H7 (cell line): ENCODE results near the gene OXT. TPM values are rescaled to one million over a fixed set of nuclear protein-coding genes. Genes with fewer than 3 reads are reported as not detected.
A peak's percentile ranks its signal among the peaks of the same experiment; 100 is the strongest.
"Not testable (repeated sequence)": the region's sequence is repeated elsewhere in the genome, so short reads cannot be mapped to it uniquely, and the experiment has no call there.

Experiments
- DNase-seq: peaks from one replicate; pipeline ENCODE4 v3.0.0; 2012
- H3K27me3 ChIP-seq: 2 replicates; pipeline ENCODE4 v1.6.0; 2011; ENCODE audit warnings: mild to moderate bottlenecking, low read length; ENCODE audit not compliant: control insufficient read depth, insufficient read depth
- H3K36me3 ChIP-seq: replicated peaks from 2 replicates; pipeline ENCODE4 v1.5.1; 2011; ENCODE audit warnings: low read length; ENCODE audit not compliant: control insufficient read depth, insufficient read depth
- H3K4me3 ChIP-seq: 2 replicates; pipeline ENCODE4 v1.5.1; 2011; ENCODE audit warnings: low read depth, mild to moderate bottlenecking, control low read depth, low read length, moderate library complexity; ENCODE audit not compliant: insufficient read depth
- total RNA-seq: library from RNA; depleted of rRNA; stranded (reverse); fragments of >200 nt; shearing (Covaris generic); gene quantifications from 2 replicates; pipeline ENCODE4 v1.2.3, GENCODE V29; 2014

The OXT gene
- total RNA-seq, 1 experiment from 2014 or later, result 1.5 TPM

GRCh38 chr20:3106185-3106584, 34.8 kb downstream of the OXT start:
- Histone ChIP-seq H3K27me3 (no peaks in the 10 kb centered on the region), H3K36me3 (no peaks in the 10 kb centered on the region), H3K4me3 (no peak overlapping the region)
- DNase-seq, result no peak

GRCh38 chr20:3106658-3107463, 35.4 kb downstream of the OXT start:
- peak; percentile 76 for DNase-seq
- no peak overlapping the region for H3K4me3 ChIP-seq
- H3K36me3 ChIP-seq, result no peaks in the 10 kb centered on the region
- H3K27me3 ChIP-seq, result no peaks in the 10 kb centered on the region

- no peaks in the 10 kb centered on the region for H3K27me3 ChIP-seq
- DNase-seq, result no peak
- no peak overlapping the region for H3K4me3 ChIP-seq
- no peaks in the 10 kb centered on the region for H3K36me3 ChIP-seq
These were observed 36.1 kb downstream of the OXT start for GRCh38 chr20:3107464-3108025.

GRCh38 chr20:3109350-3110302, 38.2 kb downstream of the OXT start:
- Histone ChIP-seq H3K36me3 (no peaks in the 10 kb centered on the region), H3K27me3 (no peaks in the 10 kb centered on the region), H3K4me3 (no peak overlapping the region)
- peak; percentile 28 for DNase-seq

GRCh38 chr20:3111507-3111906, 40.1 kb downstream of the OXT start:
- Histone ChIP-seq H3K4me3 (no peak overlapping the region), H3K36me3 (no peaks in the 10 kb centered on the region), H3K27me3 (no peaks in the 10 kb centered on the region)
- peak; percentile 15 for DNase-seq

- DNase-seq, result no peak
- H3K27me3 ChIP-seq, result no peaks in the 10 kb centered on the region
- H3K36me3 ChIP-seq, result no peaks in the 10 kb centered on the region
- H3K4me3 ChIP-seq, result no peak overlapping the region
These were observed 40.6 kb downstream of the OXT start for GRCh38 chr20:3111995-3112394.

GRCh38 chr20:3115190-3116107, 44.0 kb downstream of the OXT start:
- peak; percentile 93 for DNase-seq
- Histone ChIP-seq H3K27me3 (no peaks in the 10 kb centered on the region), H3K4me3 (no peak overlapping the region), H3K36me3 (no peaks in the 10 kb centered on the region)

GRCh38 chr20:3116341-3116740, 44.9 kb downstream of the OXT start:
- DNase-seq, result no peak
- Histone ChIP-seq H3K4me3 (no peak overlapping the region), H3K36me3 (no peaks in the 10 kb centered on the region), H3K27me3 (no peaks in the 10 kb centered on the region)

GRCh38 chr20:3117839-3118379, 46.5 kb downstream of the OXT start:
- DNase-seq, result peak; percentile 64
- not testable (repeated sequence) for H3K27me3 ChIP-seq, H3K36me3 ChIP-seq, H3K4me3 ChIP-seq

- no peak for DNase-seq
- no peaks in the 10 kb centered on the region for H3K27me3 ChIP-seq
- H3K4me3 ChIP-seq, result no peak overlapping the region
These were observed 47.6 kb downstream of the OXT start for GRCh38 chr20:3119044-3119443.

GRCh38 chr20:3121271-3121911, 50.0 kb downstream of the OXT start:
- no peaks in the 10 kb centered on the region for H3K27me3 ChIP-seq
- H3K36me3 ChIP-seq, result peaks cover 11% of the 10 kb centered on the region
- no peak overlapping the region for H3K4me3 ChIP-seq
- no peak for DNase-seq

More at GRCh38 chr20:3119044-3119443, 47.6 kb downstream of the OXT start:
- peaks cover 11% of the 10 kb centered on the region for H3K36me3 ChIP-seq
